Ishikawa (cell line): ENCODE data around the gene SPOP.
A peak's percentile ranks its signal among the peaks of the same experiment; 100 is the strongest.

Experiments
- CEBPB ChIP-seq: IDR thresholded peaks from 2 replicates; pipeline ENCODE4 v1.6.1; 2012
- CREB1 ChIP-seq: IDR thresholded peaks from 2 replicates; pipeline ENCODE4 v1.6.1; 2012; ENCODE audit warnings: low read depth
- EGR1 ChIP-seq: IDR thresholded peaks from 2 replicates; pipeline ENCODE4 v1.6.1; 2012
- EP300 ChIP-seq: IDR thresholded peaks from 2 replicates; pipeline ENCODE4 v1.6.1; 2012; ENCODE audit warnings: borderline replicate concordance
- FOXM1 ChIP-seq: IDR thresholded peaks from 2 replicates; pipeline ENCODE4 v1.6.1; 2012; ENCODE audit warnings: low read depth, borderline replicate concordance
- NFIC ChIP-seq: IDR thresholded peaks from 2 replicates; pipeline ENCODE4 v1.6.1; 2012
- RAD21 ChIP-seq: IDR thresholded peaks from 2 replicates; pipeline ENCODE4 v1.6.1; 2012; ENCODE audit warnings: low read depth
- TAF1 ChIP-seq: IDR thresholded peaks from 2 replicates; pipeline ENCODE4 v1.6.1; 2012; ENCODE audit warnings: low read depth, mild to moderate bottlenecking
- TCF12 ChIP-seq: IDR thresholded peaks from 2 replicates; pipeline ENCODE4 v1.6.1; 2012; ENCODE audit warnings: low read depth
- TEAD4 ChIP-seq: IDR thresholded peaks from 2 replicates; pipeline ENCODE4 v1.6.1; 2012
- YY1 ChIP-seq: IDR thresholded peaks from 2 replicates; pipeline ENCODE4 v1.6.1; 2012; ENCODE audit warnings: low read depth
- ZBTB7A ChIP-seq: IDR thresholded peaks from 2 replicates; pipeline ENCODE4 v1.6.1; 2012; ENCODE audit warnings: low read depth
- TF ChIP-seq, protein P1 (sequence below): IDR thresholded peaks from 2 replicates; pipeline ENCODE4 v1.6.1; 2012
- TF ChIP-seq, protein P2 (sequence below): IDR thresholded peaks from 2 replicates; pipeline ENCODE4 v1.6.1; 2012
- TF ChIP-seq, protein P3 (sequence below): IDR thresholded peaks from 2 replicates; pipeline ENCODE4 v1.6.1; 2012; ENCODE audit warnings: low read depth, mild to moderate bottlenecking

Gene SPOP

GRCh38 chr17:49587366-49588073, 90.4 kb downstream of the SPOP start:
- TF ChIP-seq, protein P1, sequence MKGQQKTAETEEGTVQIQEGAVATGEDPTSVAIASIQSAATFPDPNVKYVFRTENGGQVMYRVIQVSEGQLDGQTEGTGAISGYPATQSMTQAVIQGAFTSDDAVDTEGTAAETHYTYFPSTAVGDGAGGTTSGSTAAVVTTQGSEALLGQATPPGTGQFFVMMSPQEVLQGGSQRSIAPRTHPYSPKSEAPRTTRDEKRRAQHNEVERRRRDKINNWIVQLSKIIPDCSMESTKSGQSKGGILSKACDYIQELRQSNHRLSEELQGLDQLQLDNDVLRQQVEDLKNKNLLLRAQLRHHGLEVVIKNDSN = no peak
- no peak for TF ChIP-seq FOXM1
- TF ChIP-seq YY1 = no peak
- no peak for TF ChIP-seq TAF1
- TF ChIP-seq TEAD4 = no peak
- no peak for TF ChIP-seq ZBTB7A
- TF ChIP-seq EP300 = no peak
- no peak for TF ChIP-seq CREB1
- TF ChIP-seq, protein P2, sequence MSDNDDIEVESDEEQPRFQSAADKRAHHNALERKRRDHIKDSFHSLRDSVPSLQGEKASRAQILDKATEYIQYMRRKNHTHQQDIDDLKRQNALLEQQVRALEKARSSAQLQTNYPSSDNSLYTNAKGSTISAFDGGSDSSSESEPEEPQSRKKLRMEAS = no peak
- no peak for TF ChIP-seq RAD21

- no peak for TF ChIP-seq NFIC
- no peak for TF ChIP-seq EGR1
- no peak for TF ChIP-seq TCF12
- TF ChIP-seq CEBPB = no peak
- no peak for TF ChIP-seq EP300
- no peak for TF ChIP-seq FOXM1
- no peak for TF ChIP-seq CREB1
- TF ChIP-seq, protein P1 = no peak
- no peak for TF ChIP-seq RAD21
- TF ChIP-seq YY1 = no peak
- TF ChIP-seq, protein P2 = no peak
- no peak for TF ChIP-seq TEAD4
- no peak for TF ChIP-seq ZBTB7A
Observed at GRCh38 chr17:49585422-49586027, 92.4 kb downstream of the SPOP start.

DNA sequence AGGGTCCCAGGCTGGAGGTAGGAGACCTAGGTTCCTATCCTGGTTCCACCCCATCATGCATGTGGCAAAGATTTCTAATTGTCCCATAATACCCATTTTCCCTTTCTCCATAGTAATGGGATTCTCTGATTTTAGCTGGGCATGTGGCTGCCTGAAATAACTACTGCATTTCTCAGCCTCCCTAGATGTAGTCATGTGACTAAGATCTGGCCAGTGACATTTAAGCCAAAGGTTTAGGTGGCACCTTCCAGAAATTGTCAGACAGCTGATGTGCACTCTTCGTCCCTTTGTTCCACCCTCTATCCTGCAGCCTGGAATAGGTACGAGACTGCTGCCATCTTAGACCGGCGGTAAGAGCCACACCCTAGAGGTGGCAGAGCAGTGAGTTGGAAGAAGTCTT, 94.0 kb downstream of the SPOP start:
- TF ChIP-seq, protein P2 = no peak
- TF ChIP-seq, protein P1 = peak; percentile 26; the same call in 1 of the 2 replicates

GRCh38 chr17:49583226-49583625, 94.7 kb downstream of the SPOP start:
- TF ChIP-seq TEAD4 (no peak), ZBTB7A (no peak)
- TF ChIP-seq, protein P1 = no peak

DNA sequence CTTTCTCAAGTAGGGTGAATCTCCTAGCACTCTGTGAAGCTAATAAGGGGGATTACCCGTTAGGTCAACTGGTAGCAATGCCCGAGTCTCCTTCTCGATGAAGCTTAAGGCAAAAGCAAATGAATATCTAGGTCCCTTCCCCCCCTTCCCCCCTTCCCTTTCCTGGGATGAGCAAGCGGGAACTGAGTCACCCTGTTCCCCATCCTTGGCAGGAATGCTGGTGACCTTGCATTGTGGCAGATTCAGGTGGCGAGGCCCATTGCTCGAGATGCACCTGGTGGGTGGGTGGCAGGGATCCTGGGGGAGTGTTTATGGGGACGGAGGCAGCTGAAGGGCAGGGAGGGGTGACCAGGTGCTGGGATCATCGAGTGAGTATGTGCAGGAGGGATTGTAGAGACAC, 95.1 kb downstream of the SPOP start:
- TF ChIP-seq, protein P1 = no peak
- TF ChIP-seq CEBPB (no peak), EP300 (no peak), TAF1 (no peak), TCF12 (no peak), YY1 (no peak), EGR1 (no peak), CREB1 (no peak), ZBTB7A (no peak), FOXM1 (no peak)
- TF ChIP-seq, protein P3, sequence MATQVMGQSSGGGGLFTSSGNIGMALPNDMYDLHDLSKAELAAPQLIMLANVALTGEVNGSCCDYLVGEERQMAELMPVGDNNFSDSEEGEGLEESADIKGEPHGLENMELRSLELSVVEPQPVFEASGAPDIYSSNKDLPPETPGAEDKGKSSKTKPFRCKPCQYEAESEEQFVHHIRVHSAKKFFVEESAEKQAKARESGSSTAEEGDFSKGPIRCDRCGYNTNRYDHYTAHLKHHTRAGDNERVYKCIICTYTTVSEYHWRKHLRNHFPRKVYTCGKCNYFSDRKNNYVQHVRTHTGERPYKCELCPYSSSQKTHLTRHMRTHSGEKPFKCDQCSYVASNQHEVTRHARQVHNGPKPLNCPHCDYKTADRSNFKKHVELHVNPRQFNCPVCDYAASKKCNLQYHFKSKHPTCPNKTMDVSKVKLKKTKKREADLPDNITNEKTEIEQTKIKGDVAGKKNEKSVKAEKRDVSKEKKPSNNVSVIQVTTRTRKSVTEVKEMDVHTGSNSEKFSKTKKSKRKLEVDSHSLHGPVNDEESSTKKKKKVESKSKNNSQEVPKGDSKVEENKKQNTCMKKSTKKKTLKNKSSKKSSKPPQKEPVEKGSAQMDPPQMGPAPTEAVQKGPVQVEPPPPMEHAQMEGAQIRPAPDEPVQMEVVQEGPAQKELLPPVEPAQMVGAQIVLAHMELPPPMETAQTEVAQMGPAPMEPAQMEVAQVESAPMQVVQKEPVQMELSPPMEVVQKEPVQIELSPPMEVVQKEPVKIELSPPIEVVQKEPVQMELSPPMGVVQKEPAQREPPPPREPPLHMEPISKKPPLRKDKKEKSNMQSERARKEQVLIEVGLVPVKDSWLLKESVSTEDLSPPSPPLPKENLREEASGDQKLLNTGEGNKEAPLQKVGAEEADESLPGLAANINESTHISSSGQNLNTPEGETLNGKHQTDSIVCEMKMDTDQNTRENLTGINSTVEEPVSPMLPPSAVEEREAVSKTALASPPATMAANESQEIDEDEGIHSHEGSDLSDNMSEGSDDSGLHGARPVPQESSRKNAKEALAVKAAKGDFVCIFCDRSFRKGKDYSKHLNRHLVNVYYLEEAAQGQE = no peak
- TF ChIP-seq, protein P2 = no peak

- TF ChIP-seq TCF12 = no peak
- TF ChIP-seq EGR1 = no peak
- TF ChIP-seq, protein P2 = no peak
- TF ChIP-seq CEBPB = no peak
- no peak for TF ChIP-seq NFIC
- no peak for TF ChIP-seq ZBTB7A
- no peak for TF ChIP-seq TEAD4
- no peak for TF ChIP-seq FOXM1
- no peak for TF ChIP-seq CREB1
- no peak for TF ChIP-seq EP300
- TF ChIP-seq, protein P3 = no peak
- no peak for TF ChIP-seq TAF1
- TF ChIP-seq YY1 = no peak
- TF ChIP-seq, protein P1 = no peak
- TF ChIP-seq RAD21 = no peak
Observed at GRCh38 chr17:49582055-49582722, 95.7 kb downstream of the SPOP start.
